Measurements from ENCODE around the gene AQP12B. TPM values are rescaled to one million over a fixed set of nuclear protein-coding genes. Genes with fewer than 3 reads are reported as not detected.

The AQP12B gene
- total and polyA plus RNA-seq, 9 of the 15 experiments (the other 6 are each of a cell fraction or from before 2014, with no cell fraction given), result not detected

GRCh38 chr2:240686460-240686859 lies 3.8 kb upstream of the AQP12B start (continued):
- no peak for TF ChIP-seq MCM7 (IDR thresholded peaks at IDR 0.05)
- TF ChIP-seq ZBTB12 (CRISPR knock-in tag; IDR thresholded peaks at IDR 0.05), result no peak
- no peak for TF ChIP-seq ETS2 (tag; IDR thresholded peaks at IDR 0.05; ENCODE audit: borderline replicate concordance, poor library complexity, severe bottlenecking)
- no peak for TF ChIP-seq ASH1L (IDR thresholded peaks at IDR 0.05; ENCODE audit: borderline replicate concordance, low read depth, partially characterized antibody)
- no peak for TF ChIP-seq CREB3 (tag; conservative IDR thresholded peaks at IDR 0.05; ENCODE audit: low read depth)
- no peak for TF ChIP-seq ATF4 (CRISPR knock-in tag; IDR thresholded peaks at IDR 0.05)
- no peak for TF ChIP-seq TCF7L2 (IDR thresholded peaks at IDR 0.05; ENCODE audit: low read depth, low read length)
